Naive thymus-derived CD8-positive, alpha-beta T cell (primary cell): Measurements from ENCODE around the gene AP2A1. TPM values are rescaled to one million over a fixed set of nuclear protein-coding genes. Genes with fewer than 3 reads are reported as not detected.

Experiments used
- ATAC-seq, 2 donors: fragments of 150-1000 bp; cut with Tn5 transposase in 1 of 2; sonication (Bioruptor Pico), chemical (Tn5 transposase) in 1 of 2; 1 replicate in 1 of 2; 2 replicates in 1 of 2; pipeline ENCODE4 v1.10.0; 2021; ENCODE audit warnings: mild to moderate bottlenecking in 2 of 2, moderate library complexity in 2 of 2
- POLR2A ChIA-PET: fragments of 350-600 bp; sonication (Branson Sonifier 250); formaldehyde crosslinking; loops from one replicate; lab custom pipeline; 2021; ENCODE audit warnings: antibody characterized with exemption; lab: Charles Lee
- DNase-seq, 10 donors: peaks; one replicate each; pipeline versions ENCODE4 v3.0.0 to v3.0.0-alpha.2; 2020 to 2022
- H3K27ac Mint-ChIP-seq, 10 donors: one replicate each; pipeline ENCODE4 v1.8.0; 2020 to 2022; ENCODE audit warnings: mild to moderate bottlenecking in 10 of 10, mixed read lengths in 10 of 10, moderate library complexity in 4 of 10, inconsistent platforms in 1 of 10
- H3K27me3 Mint-ChIP-seq, 5 donors: one replicate each; pipeline ENCODE4 v1.8.0; 2021 to 2022; ENCODE audit warnings: mixed read lengths in 5 of 5
- H3K36me3 Mint-ChIP-seq, 3 donors: one replicate each; pipeline ENCODE4 v1.8.0; 2020 to 2022; ENCODE audit warnings: mixed read lengths in 3 of 3, mild to moderate bottlenecking in 2 of 3, inconsistent platforms in 1 of 3
- H3K4me1 Mint-ChIP-seq, 4 donors: one replicate each; pipeline ENCODE4 v1.8.0; 2021 to 2022; ENCODE audit warnings: mixed read lengths in 4 of 4
- H3K4me3 Mint-ChIP-seq, 10 donors: one replicate each; pipeline ENCODE4 v1.8.0; 2020 to 2022; ENCODE audit warnings: mild to moderate bottlenecking in 10 of 10, mixed read lengths in 10 of 10, moderate library complexity in 6 of 10, inconsistent platforms in 1 of 10
- H3K9me3 Mint-ChIP-seq, 9 donors: one replicate each; pipeline ENCODE4 v1.8.0; 2020 to 2022; ENCODE audit warnings: mixed read lengths in 9 of 9, mild to moderate bottlenecking in 3 of 9, inconsistent platforms in 1 of 9, moderate library complexity in 1 of 9
- polyA plus RNA-seq, 3 donors: library from polyadenylated mRNA; unstranded; fragments of 300-500 nt; fragmentation: Illumina TruSeq; gene quantifications; one replicate each; pipeline ENCODE4 v1.2.3, GENCODE V29; 2021
- total RNA-seq, 8 experiments: library from RNA in 2 of 8; stranded (reverse) in 2 of 8; gene quantifications; one replicate each; pipeline ENCODE4 v1.2.3 and lab custom pipeline; 2021 to 2026

The AP2A1 gene
- total and polyA plus RNA-seq, 5 experiments from 2014 or later = 4.5 to 57.8 (median 6.5) TPM

GRCh38 chr19:49846408-49846807 lies 79.6 kb downstream of the AP2A1 start:
- Mint-ChIP-seq H3K36me3 (peaks cover 0 to 3% (median 0%) of the 10 kb centered on the region in 3 donors), H3K27me3 (no peaks in the 10 kb centered on the region), H3K4me1 (peaks cover 8 to 41% (median 15%) of the 10 kb centered on the region in 4 donors), H3K4me3 (no peak overlapping the region), H3K9me3 (peaks cover 0 to 5% (median 0%) of the 10 kb centered on the region in 9 donors), H3K27ac (no peak overlapping the region)
- ATAC-seq (no peak), DNase-seq (no peak)
- POLR2A ChIA-PET = no interaction called here

DNA sequence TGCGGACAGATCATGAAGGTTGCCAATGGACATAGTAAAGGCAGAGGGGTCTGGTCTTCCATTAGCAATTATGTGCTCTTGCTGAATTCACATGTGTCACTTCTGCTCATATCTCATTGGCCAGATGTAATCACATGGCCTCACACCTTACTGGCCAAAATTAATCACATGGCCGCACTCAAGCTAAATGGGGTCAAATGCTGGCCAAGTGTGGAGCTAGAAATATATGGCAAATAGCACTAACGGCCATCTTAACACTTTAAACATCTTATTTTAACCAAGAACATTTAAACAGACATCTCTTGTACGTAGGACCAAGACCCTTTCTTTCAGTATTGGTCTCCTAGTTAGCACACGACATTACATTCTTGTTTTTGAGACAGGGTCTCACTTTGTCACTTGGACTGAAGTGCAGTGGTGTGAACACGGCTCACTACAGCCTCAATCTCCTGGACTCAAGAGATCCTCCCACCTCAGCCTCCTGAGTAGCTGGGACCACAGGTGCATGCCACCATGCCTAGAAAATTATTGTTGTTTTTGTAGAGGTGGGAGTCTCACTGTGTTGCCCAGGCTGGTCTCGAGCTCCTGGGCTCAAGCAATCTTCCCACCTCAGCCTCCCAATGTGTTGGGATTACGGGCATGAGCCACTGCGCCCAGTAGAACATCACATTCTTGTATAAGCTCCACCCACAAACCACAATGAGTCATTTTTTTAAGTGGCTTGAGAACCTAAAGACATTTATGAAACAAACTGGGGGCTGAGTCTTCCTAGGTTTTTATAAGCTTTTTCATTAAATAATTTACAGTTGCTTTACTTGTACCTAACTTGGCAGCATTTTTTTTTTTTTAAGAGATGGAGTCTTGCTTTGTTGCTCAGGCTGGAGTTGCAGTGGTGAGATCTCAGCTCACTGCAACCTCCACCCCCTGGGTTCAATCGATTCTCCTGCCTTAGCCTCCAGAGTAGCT lies 81.2 kb downstream of the AP2A1 start:
- peak overlapping the region in 2 of 10 donors; percentile 34 to 62 for H3K27ac Mint-ChIP-seq
- POLR2A ChIA-PET = interaction anchor here (0.6 to 9.1 kb wide), 5 partner anchors 10 to 238 kb away, joined by 3 to 137 read pairs (median 5); partner anchors contain the start of genes AKT1S1, PNKP and TBC1D17
- no peak for DNase-seq
- H3K4me1 Mint-ChIP-seq = peaks cover 17 to 49% (median 26%) of the 10 kb centered on the region in 4 donors
- H3K27me3 Mint-ChIP-seq = no peaks in the 10 kb centered on the region
- no peak for ATAC-seq
- peaks cover 0 to 3% (median 0%) of the 10 kb centered on the region in 3 donors for H3K36me3 Mint-ChIP-seq
- H3K9me3 Mint-ChIP-seq = peaks cover 0 to 5% (median 0%) of the 10 kb centered on the region in 9 donors
- H3K4me3 Mint-ChIP-seq = peak overlapping the region in 1 of 10 donors; percentile 48

GRCh38 chr19:49848938-49849337 lies 82.1 kb downstream of the AP2A1 start:
- DNase-seq = no peak
- peak overlapping the region in 3 of 10 donors; percentile 13 to 48 (median 39) for H3K27ac Mint-ChIP-seq
- H3K4me1 Mint-ChIP-seq = peaks cover 19 to 50% (median 29%) of the 10 kb centered on the region in 4 donors
- H3K9me3 Mint-ChIP-seq = peaks cover 0 to 5% (median 0%) of the 10 kb centered on the region in 9 donors
- H3K27me3 Mint-ChIP-seq = no peaks in the 10 kb centered on the region
- no peak for ATAC-seq
- H3K36me3 Mint-ChIP-seq = peaks cover 0 to 3% (median 0%) of the 10 kb centered on the region in 3 donors
- POLR2A ChIA-PET = interaction anchor here (1.0 to 9.1 kb wide), 5 partner anchors 11 to 30 kb away, joined by 3 to 137 read pairs (median 5); partner anchors contain the start of genes AKT1S1, PNKP and TBC1D17
- H3K4me3 Mint-ChIP-seq = peak overlapping the region in 9 of 10 donors; percentile 20 to 81 (median 62)

- peaks cover 0 to 3% (median 0%) of the 10 kb centered on the region in 3 donors for H3K36me3 Mint-ChIP-seq
- POLR2A ChIA-PET = interaction anchor here (0.9 to 9.1 kb wide), 9 partner anchors 16 to 1211 kb away, joined by 3 to 137 read pairs (median 16); partner anchors contain the start of genes AKT1S1, CA11, FUZ and MED25
- H3K9me3 Mint-ChIP-seq = peaks cover 0 to 5% (median 0%) of the 10 kb centered on the region in 9 donors
- DNase-seq (no peak), ATAC-seq (no peak)
- H3K27me3 Mint-ChIP-seq = no peaks in the 10 kb centered on the region
- peaks cover 19 to 47% (median 29%) of the 10 kb centered on the region in 4 donors for H3K4me1 Mint-ChIP-seq
- H3K27ac Mint-ChIP-seq = peak overlapping the region; percentile 83 to 99 (median 97)
- peak overlapping the region; percentile 86 to 97 (median 92) for H3K4me3 Mint-ChIP-seq
Observed at GRCh38 chr19:49849433-49850220, 82.8 kb downstream of the AP2A1 start.

DNA sequence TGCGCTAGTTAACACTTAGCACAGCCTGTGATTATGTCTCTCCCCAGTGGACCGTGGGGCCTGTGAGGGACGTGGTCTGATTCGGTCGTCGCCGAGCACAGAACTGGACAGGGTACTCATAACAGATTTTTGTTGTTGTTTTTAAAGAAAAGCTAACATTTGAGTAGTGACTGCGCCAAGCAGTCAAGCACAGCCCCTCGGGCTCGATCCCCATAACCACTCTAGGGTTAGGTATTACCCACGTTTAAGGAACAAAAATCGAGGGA lies 83.4 kb downstream of the AP2A1 start:
- POLR2A ChIA-PET = interaction anchor here (0.5 to 9.1 kb wide), 13 partner anchors 16 to 1212 kb away, joined by 3 to 137 read pairs (median 6); partner anchors contain the start of genes AKT1S1, AP2A1, CA11 and FUZ
- no peak for ATAC-seq
- peak overlapping the region; percentile 83 to 99 (median 97) for H3K27ac Mint-ChIP-seq

GRCh38 chr19:49850487-49851342 lies 83.9 kb downstream of the AP2A1 start, which contains the start of gene PTOV1:
Gene PTOV1 (plus strand): TSS chr19:49851159.
- peak within 1 kb of the TSS; percentile 88 to 97 (median 92) for H3K4me3 Mint-ChIP-seq
- ATAC-seq (peak; percentile 74 to 89), DNase-seq (peak; percentile 82 to 93 (median 88))
- POLR2A ChIA-PET = interaction anchor here (0.5 to 9.1 kb wide), 16 partner anchors 13 to 1212 kb away, joined by 3 to 137 read pairs (median 4); partner anchors contain the start of genes AKT1S1, AP2A1, CA11 and FUZ
- H3K9me3 Mint-ChIP-seq = peaks cover 0 to 5% (median 0%) of the 10 kb centered on the region in 9 donors
- H3K27ac Mint-ChIP-seq = peak within 1 kb of the TSS; percentile 83 to 99 (median 97)
- no peaks in the 10 kb centered on the region for H3K27me3 Mint-ChIP-seq
- peaks cover 0 to 5% (median 3%) of the 10 kb centered on the region in 3 donors for H3K36me3 Mint-ChIP-seq
- H3K4me1 Mint-ChIP-seq = peaks cover 19 to 44% (median 31%) of the 10 kb centered on the region in 4 donors

More for the DNA sequence above, 83.4 kb downstream of the AP2A1 start:
- no peak for DNase-seq
- Mint-ChIP-seq H3K4me1 (peaks cover 19 to 44% (median 29%) of the 10 kb centered on the region in 4 donors), H3K4me3 (peak overlapping the region; percentile 86 to 97 (median 92)), H3K27me3 (no peaks in the 10 kb centered on the region), H3K36me3 (peaks cover 0 to 3% (median 0%) of the 10 kb centered on the region in 3 donors), H3K9me3 (peaks cover 0 to 5% (median 0%) of the 10 kb centered on the region in 9 donors)

DNA sequence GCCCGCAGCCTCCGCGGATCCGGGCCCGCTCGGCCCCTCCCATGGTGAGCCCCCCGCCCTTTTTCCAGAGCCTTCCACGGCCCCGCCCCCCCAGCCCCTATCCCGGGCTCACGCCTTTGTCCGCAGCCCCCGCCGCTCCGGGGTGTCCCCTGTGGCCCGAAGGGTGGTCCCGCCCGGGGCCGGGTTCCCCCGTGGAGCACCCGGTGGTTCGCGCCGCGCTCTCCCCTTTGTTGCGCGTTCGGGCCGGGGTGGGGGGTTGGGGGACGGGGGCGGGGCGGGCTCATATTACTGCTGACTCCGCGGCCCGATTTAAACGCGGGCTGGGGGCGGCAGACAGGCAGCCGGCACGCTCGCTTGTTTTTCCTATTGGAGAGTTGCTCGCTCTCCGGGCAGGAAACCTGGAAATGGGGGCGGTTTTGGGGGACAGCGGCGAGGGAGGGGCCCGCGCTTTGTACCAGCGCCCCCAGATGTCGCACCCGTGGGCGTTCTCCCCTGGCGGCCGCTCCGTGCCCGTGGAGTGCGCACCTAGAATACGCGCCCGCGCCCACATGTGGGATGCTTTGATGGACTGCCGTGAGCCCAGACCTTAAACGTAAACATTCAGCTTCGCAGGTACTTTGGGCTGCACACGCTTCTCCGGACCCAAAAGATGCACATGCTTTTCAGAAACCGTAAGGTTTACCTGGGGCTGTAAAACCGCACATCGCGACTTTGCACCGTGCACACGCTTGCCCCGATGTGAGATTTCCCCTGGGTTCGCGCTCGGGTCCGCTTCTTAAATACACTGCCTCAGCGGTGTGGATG lies 84.9 kb downstream of the AP2A1 start:
- ATAC-seq (peak; percentile 21 to 24), DNase-seq (peak in 6 of 10 donors; percentile 27 to 51 (median 40))
- peaks cover 19 to 44% (median 31%) of the 10 kb centered on the region in 4 donors for H3K4me1 Mint-ChIP-seq
- peaks cover 0 to 5% (median 0%) of the 10 kb centered on the region in 9 donors for H3K9me3 Mint-ChIP-seq
- peaks cover 0 to 6% (median 3%) of the 10 kb centered on the region in 3 donors for H3K36me3 Mint-ChIP-seq
- peak overlapping the region; percentile 80 to 94 (median 90) for H3K27ac Mint-ChIP-seq
- H3K27me3 Mint-ChIP-seq = no peaks in the 10 kb centered on the region
- peak overlapping the region; percentile 78 to 94 (median 89) for H3K4me3 Mint-ChIP-seq
- POLR2A ChIA-PET = interaction anchor here (1.1 to 9.1 kb wide), 9 partner anchors 14 to 134 kb away, joined by 3 to 137 read pairs (median 16); partner anchors contain the start of genes AKT1S1, AP2A1, FUZ and MED25

- H3K36me3 Mint-ChIP-seq = peaks cover 0 to 11% (median 3%) of the 10 kb centered on the region in 3 donors
- no peak for ATAC-seq
Observed at GRCh38 chr19:49852631-49853126, 85.9 kb downstream of the AP2A1 start.

DNA sequence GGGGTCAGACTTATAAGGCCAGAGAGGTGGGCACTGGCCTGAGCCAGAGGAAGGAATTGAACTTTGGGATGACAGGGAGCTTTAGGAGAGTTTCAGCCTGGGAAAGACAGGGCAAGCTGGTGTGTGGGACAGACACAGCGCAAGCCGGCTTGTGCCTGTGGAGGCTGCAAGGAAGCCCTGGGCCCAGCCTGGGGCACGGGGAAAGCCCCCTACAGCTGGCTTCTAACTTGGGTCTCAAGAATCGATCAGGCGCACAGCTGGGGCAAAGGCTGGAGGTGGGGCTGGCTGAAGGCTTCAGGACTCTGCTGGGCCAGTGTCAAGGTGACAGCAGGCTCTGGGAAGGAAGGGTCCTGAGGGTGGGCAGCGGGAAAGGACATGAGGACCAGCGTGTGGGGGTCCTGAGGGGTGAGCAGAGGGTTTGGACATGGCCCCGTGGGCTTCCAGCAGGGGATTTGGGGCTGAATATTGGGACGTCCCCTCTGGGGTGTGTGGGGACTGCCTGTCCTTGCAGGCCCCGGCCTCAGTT lies 87.1 kb downstream of the AP2A1 start:
- DNase-seq (no peak), ATAC-seq (no peak)
- Mint-ChIP-seq H3K9me3 (peaks cover 0 to 4% (median 0%) of the 10 kb centered on the region in 9 donors), H3K27ac (peak overlapping the region in 5 of 10 donors; percentile 34 to 79 (median 66)), H3K36me3 (peaks cover 0 to 18% (median 3%) of the 10 kb centered on the region in 3 donors), H3K27me3 (no peaks in the 10 kb centered on the region), H3K4me1 (peaks cover 19 to 34% (median 25%) of the 10 kb centered on the region in 4 donors), H3K4me3 (peak overlapping the region in 7 of 10 donors; percentile 41 to 82 (median 58))
- POLR2A ChIA-PET = interaction anchor here (0.6 to 9.1 kb wide), 2 partner anchors 12 to 318 kb away, joined by 3 to 137 read pairs; partner anchors contain the start of gene PNKP

More at GRCh38 chr19:49852631-49853126, 85.9 kb downstream of the AP2A1 start:
- no peak for DNase-seq
- Mint-ChIP-seq H3K4me3 (peak overlapping the region; percentile 78 to 94 (median 89)), H3K27me3 (no peaks in the 10 kb centered on the region), H3K9me3 (peaks cover 0 to 5% (median 0%) of the 10 kb centered on the region in 9 donors), H3K4me1 (peaks cover 19 to 43% (median 31%) of the 10 kb centered on the region in 4 donors), H3K27ac (peak overlapping the region; percentile 25 to 94 (median 90))
- POLR2A ChIA-PET = interaction anchor here (3.7 to 9.1 kb wide), 2 partner anchors 13 to 23 kb away, joined by 53 to 137 read pairs; partner anchors contain the start of genes AKT1S1, PNKP and TBC1D17
